ENCODE data around the gene ACYP1. TPM values are rescaled to one million over a fixed set of nuclear protein-coding genes. Genes with fewer than 3 reads are reported as not detected.
A peak's percentile ranks its signal among the peaks of the same experiment; 100 is the strongest.

The ACYP1 gene
- total and polyA plus RNA-seq, 9 of the 15 experiments (the other 6 are each of a cell fraction or from before 2014, with no cell fraction given), result 19.9 to 113 (median 52.3) TPM

DNA sequence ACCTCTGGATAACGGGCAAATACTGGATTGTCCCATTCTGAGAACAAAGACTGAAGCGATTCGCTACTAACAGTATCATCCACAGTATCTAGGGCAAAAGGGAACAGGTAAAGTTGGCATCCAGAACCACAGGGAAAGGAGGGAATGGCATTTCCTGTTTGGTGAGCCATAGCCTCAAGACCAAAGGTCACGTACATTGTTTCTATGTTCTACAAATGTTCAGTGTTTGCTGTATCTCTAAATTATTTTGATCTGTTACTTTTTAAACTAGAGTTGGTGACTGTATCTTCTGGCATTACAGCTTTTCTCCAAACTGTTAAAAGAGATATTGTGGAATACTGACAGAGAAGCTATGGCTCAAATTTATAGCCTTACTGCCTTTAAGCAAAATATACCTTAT is 22.2 kb downstream of the ACYP1 start:
- Histone ChIP-seq H3K9ac (ENCODE audit: insufficient read depth in 1 of 2, low read depth in 2 of 2, low read length in 2 of 2) (no peak overlapping the region), H3K27me3 (ENCODE audit: control insufficient read depth in 2 of 2, insufficient read depth in 2 of 2, low read length in 2 of 2) (no peaks in the 10 kb centered on the region), H3K27ac (ENCODE audit: extremely low read depth, low read depth, low read length) (no peak overlapping the region), H3K4me1 (replicated peaks in 1 of 2; ENCODE audit: control insufficient read depth in 2 of 2, insufficient read depth in 2 of 2, low read length in 2 of 2) (peaks cover 0 to 19% of the 10 kb centered on the region in 2 experiments; a peak in 2 of 5 replicates), H3K9me3 (replicated peaks; ENCODE audit: control insufficient read depth, insufficient read depth, low read depth, low read length) (no peaks in the 10 kb centered on the region), H3K36me3 (ENCODE audit: control insufficient read depth, insufficient read depth, low read length) (peaks cover 25% of the 10 kb centered on the region; the same call in 2 of the 3 replicates), H3K9me1 (ENCODE audit: control insufficient read depth, insufficient read depth, low read length) (no peaks in the 10 kb centered on the region), H3K4me3 (no peak overlapping the region), H3K79me2 (ENCODE audit: control insufficient read depth, insufficient read depth, low read length) (peaks cover 11% of the 10 kb centered on the region; the same call in 1 of the 3 replicates), H4K20me1 (replicated peaks; ENCODE audit: control insufficient read depth, insufficient read depth, low read length) (no peaks in the 10 kb centered on the region), H2AFZ (ENCODE audit: low read depth, low read length) (no peak overlapping the region), H3K4me2 (ENCODE audit: insufficient read depth, low read length) (no peak overlapping the region)
- FAIRE-seq (no peak), ATAC-seq (no peak), DNase-seq (ENCODE audit: extremely low read depth in 1 of 4, low spot score in 3 of 4) (no peak)
- ChIA-PET CTCF (ENCODE audit: low intra/inter-chr PET ratio) (no interaction called here), POLR2A (no interaction called here)
- no peak for TF ChIP-seq KLF1 (tag; IDR thresholded peaks at IDR 0.05)
- no peak for TF ChIP-seq MED1 (CRISPR knock-in tag; IDR thresholded peaks at IDR 0.05; ENCODE audit: borderline replicate concordance)
- TF ChIP-seq ZNF133 (CRISPR knock-in tag; IDR thresholded peaks at IDR 0.05), result no peak
- 0 out of 2 replicates have a peak, but pooled peaks have one; percentile 2 for TF ChIP-seq CBFA2T3 (IDR thresholded peaks at IDR 0.05)
- TF ChIP-seq, protein P1, sequence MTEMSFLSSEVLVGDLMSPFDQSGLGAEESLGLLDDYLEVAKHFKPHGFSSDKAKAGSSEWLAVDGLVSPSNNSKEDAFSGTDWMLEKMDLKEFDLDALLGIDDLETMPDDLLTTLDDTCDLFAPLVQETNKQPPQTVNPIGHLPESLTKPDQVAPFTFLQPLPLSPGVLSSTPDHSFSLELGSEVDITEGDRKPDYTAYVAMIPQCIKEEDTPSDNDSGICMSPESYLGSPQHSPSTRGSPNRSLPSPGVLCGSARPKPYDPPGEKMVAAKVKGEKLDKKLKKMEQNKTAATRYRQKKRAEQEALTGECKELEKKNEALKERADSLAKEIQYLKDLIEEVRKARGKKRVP (CRISPR knock-in tag; IDR thresholded peaks at IDR 0.05), result no peak
- no peak for TF ChIP-seq SOX6 (IDR thresholded peaks at IDR 0.05)
- TF ChIP-seq HOXB6 (CRISPR knock-in tag; IDR thresholded peaks at IDR 0.05; ENCODE audit: borderline replicate concordance), result no peak
- intact Hi-C loops (cut with micrococcal nuclease), result no loop called here
- in situ Hi-C loops (cut with MboI), result no loop called here
- no TSS peak for BruUV-seq (replicated peaks)
- 100% methylated on average over 4 of the region's 4 CpGs for WGBS (ENCODE audit: insufficient coverage, low coverage, missing lambda C conversion rate)
